Stimulated activated CD4-positive, alpha-beta T cell treated with anti-CD3 and anti-CD28 coated beads, Interleukin-12 subunit alpha, Interleukin-12 subunit beta, amount 100 ng/mL, for 4 hours (primary cell): Measurements from ENCODE around the gene RUFY3.
"Not testable (repeated sequence)": the region's sequence is repeated elsewhere in the genome, so short reads cannot be mapped to it uniquely, and the experiment has no call there.

ENCODE experiments used
- DNase-seq: peaks from one replicate; pipeline ENCODE4 v3.0.0-alpha.2; 2020

The RUFY3 gene

GRCh38 chr4:70788733-70789132, 67.0 kb downstream of the RUFY3 start:
- no peak for DNase-seq

GRCh38 chr4:70793626-70794025, 71.9 kb downstream of the RUFY3 start:
- no peak for DNase-seq

GRCh38 chr4:70801265-70801809, 79.6 kb downstream of the RUFY3 start:
- no peak for DNase-seq

- DNase-seq, result no peak
Observed at GRCh38 chr4:70802928-70803580, 81.3 kb downstream of the RUFY3 start.

GRCh38 chr4:70808151-70808550, 86.4 kb downstream of the RUFY3 start:
- DNase-seq, result no peak

- no peak for DNase-seq
Observed at GRCh38 chr4:70815370-70815769, 93.6 kb downstream of the RUFY3 start.

GRCh38 chr4:70816894-70817293, 95.1 kb downstream of the RUFY3 start:
- DNase-seq, result no peak

- DNase-seq, result no peak
Observed at GRCh38 chr4:70818173-70818855, 96.5 kb downstream of the RUFY3 start.

GRCh38 chr4:70818921-70819320, 97.2 kb downstream of the RUFY3 start:
- no peak for DNase-seq

- no peak for DNase-seq
Observed at GRCh38 chr4:70829015-70829414, 107.3 kb downstream of the RUFY3 start.

GRCh38 chr4:70829492-70829891, 107.7 kb downstream of the RUFY3 start:
- DNase-seq, result no peak

GRCh38 chr4:70830054-70830453, 108.3 kb downstream of the RUFY3 start:
- no peak for DNase-seq

- no peak for DNase-seq
Observed at GRCh38 chr4:70831293-70831692, 109.5 kb downstream of the RUFY3 start.

GRCh38 chr4:70833675-70834074, 111.9 kb downstream of the RUFY3 start:
- DNase-seq, result no peak

GRCh38 chr4:70836081-70836480, 114.3 kb downstream of the RUFY3 start:
- no peak for DNase-seq

GRCh38 chr4:70838204-70838603, 116.4 kb downstream of the RUFY3 start:
- no peak for DNase-seq

GRCh38 chr4:70838666-70839588, 117.2 kb downstream of the RUFY3 start:
- DNase-seq, result peak; percentile 65

- peak; percentile 91 for DNase-seq
Observed at GRCh38 chr4:70839589-70840093, 117.9 kb downstream of the RUFY3 start, which contains the start of gene GRSF1. Gene GRSF1 (minus strand): TSS chr4:70839890. CDS start chr4:70839827, 63 bp downstream.

- peak; percentile 61 for DNase-seq
Observed at GRCh38 chr4:70840137-70840536, 118.4 kb downstream of the RUFY3 start.

- DNase-seq, result not testable (repeated sequence)
Observed at GRCh38 chr4:70840631-70841030, 118.9 kb downstream of the RUFY3 start.

GRCh38 chr4:70841211-70841610, 119.4 kb downstream of the RUFY3 start:
- DNase-seq, result no peak

GRCh38 chr4:70841951-70842350, 120.2 kb downstream of the RUFY3 start:
- DNase-seq, result no peak
